Measurements from ENCODE around the gene LMAN2L.

LMAN2L gene

GRCh38 chr2:96661324-96661723 is 78.5 kb downstream of the LMAN2L start:
- no peak overlapping the region for H3K4me3 ChIP-seq (ENCODE audit: low read depth, low read length)
- TF ChIP-seq CTCF (IDR thresholded peaks at IDR 0.05; ENCODE audit: insufficient read depth, low read depth, low read length, missing control alignments) = no peak
- DNase-seq (ENCODE audit: low read depth) = no peak

GRCh38 chr2:96656540-96656939 is 83.3 kb downstream of the LMAN2L start:
- no peak for DNase-seq (ENCODE audit: low read depth)
- no peak overlapping the region for H3K4me3 ChIP-seq (ENCODE audit: low read depth, low read length)
- no peak for TF ChIP-seq CTCF (IDR thresholded peaks at IDR 0.05; ENCODE audit: insufficient read depth, low read depth, low read length, missing control alignments)

Data from GM12865 (cell line).